NOMO-1 treated with dmso at 0.1 percent for 144 hours (cell line): ENCODE results near the gene DLEU7.

Experiments
- DNase-seq: peaks from one replicate; lab custom pipeline; 2025; ENCODE audit not compliant: unreplicated experiment; lab: John Stamatoyannopoulos, UW

DLEU7 gene

GRCh38 chr13:50844084-50844875, 788 bp upstream of the DLEU7 start:
- no peak for DNase-seq

GRCh38 chr13:50842990-50843256, 569 bp downstream of the DLEU7 start:
- no peak for DNase-seq

GRCh38 chr13:50842251-50842989, 1.1 kb downstream of the DLEU7 start:
- DNase-seq: no peak

- DNase-seq: no peak
Measured at GRCh38 chr13:50841786-50842185, 1.7 kb downstream of the DLEU7 start.

GRCh38 chr13:50840284-50840683, 3.2 kb downstream of the DLEU7 start:
- DNase-seq: no peak

- DNase-seq: no peak
Measured at GRCh38 chr13:50839828-50840227, 3.7 kb downstream of the DLEU7 start.

- DNase-seq: no peak
Measured at GRCh38 chr13:50838701-50839100, 4.8 kb downstream of the DLEU7 start.

GRCh38 chr13:50838031-50838430, 5.5 kb downstream of the DLEU7 start:
- no peak for DNase-seq

- no peak for DNase-seq
Measured at GRCh38 chr13:50831512-50831911, 12.0 kb downstream of the DLEU7 start.

GRCh38 chr13:50829896-50830295, 13.6 kb downstream of the DLEU7 start:
- DNase-seq: no peak

GRCh38 chr13:50829226-50829625, 14.3 kb downstream of the DLEU7 start:
- no peak for DNase-seq

- no peak for DNase-seq
Measured at GRCh38 chr13:50826035-50826434, 17.5 kb downstream of the DLEU7 start.

- no peak for DNase-seq
Measured at GRCh38 chr13:50812242-50812641, 31.2 kb downstream of the DLEU7 start.

GRCh38 chr13:50810998-50811397, 32.5 kb downstream of the DLEU7 start:
- DNase-seq: peak; percentile 90

GRCh38 chr13:50810468-50810867, 33.0 kb downstream of the DLEU7 start:
- DNase-seq: no peak

- DNase-seq: peak; percentile 83
Measured at GRCh38 chr13:50809133-50810090, 34.1 kb downstream of the DLEU7 start.

- no peak for DNase-seq
Measured at GRCh38 chr13:50805805-50806204, 37.7 kb downstream of the DLEU7 start.

GRCh38 chr13:50801087-50801931, 42.2 kb downstream of the DLEU7 start:
- DNase-seq: peak; percentile 67

GRCh38 chr13:50800091-50800739, 43.3 kb downstream of the DLEU7 start:
- DNase-seq: no peak

GRCh38 chr13:50798923-50799322, 44.6 kb downstream of the DLEU7 start:
- no peak for DNase-seq
